IPS-18c (cell line): ENCODE measurements around the gene LRBA.

Experiments
- H3K4me3 ChIP-seq: 2 replicates; pipeline ENCODE4 v1.7.0; 2013; ENCODE audit warnings: low read depth, mild to moderate bottlenecking, low read length, moderate library complexity; ENCODE audit not compliant: insufficient read depth
- H3K9me3 ChIP-seq: one replicate; pipeline ENCODE4 v1.6.1; 2013; ENCODE audit warnings: mild to moderate bottlenecking, low read length, moderate library complexity; ENCODE audit not compliant: control insufficient read depth, insufficient read depth

LRBA gene

DNA sequence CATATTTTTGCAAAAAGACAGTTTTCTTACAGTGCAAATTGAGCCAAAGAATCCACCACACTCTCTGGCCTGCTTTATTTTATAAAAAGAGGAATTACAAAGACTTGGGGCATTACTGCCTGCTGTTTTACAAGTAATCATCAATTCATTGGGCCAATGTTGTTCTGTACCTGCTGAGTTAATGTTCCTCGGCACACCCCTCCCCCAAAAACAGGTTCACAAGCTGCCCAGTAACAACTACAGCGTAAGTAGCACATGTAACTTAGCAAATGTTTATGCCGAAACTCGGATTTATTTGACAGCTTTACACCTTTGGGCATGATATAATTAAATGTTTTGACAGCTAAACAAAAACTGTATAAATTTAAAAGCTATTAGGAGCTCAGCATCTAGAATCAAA is 647.8 kb downstream of the LRBA start:
- H3K9me3 ChIP-seq: no peaks in the 10 kb centered on the region
- no peak overlapping the region for H3K4me3 ChIP-seq

DNA sequence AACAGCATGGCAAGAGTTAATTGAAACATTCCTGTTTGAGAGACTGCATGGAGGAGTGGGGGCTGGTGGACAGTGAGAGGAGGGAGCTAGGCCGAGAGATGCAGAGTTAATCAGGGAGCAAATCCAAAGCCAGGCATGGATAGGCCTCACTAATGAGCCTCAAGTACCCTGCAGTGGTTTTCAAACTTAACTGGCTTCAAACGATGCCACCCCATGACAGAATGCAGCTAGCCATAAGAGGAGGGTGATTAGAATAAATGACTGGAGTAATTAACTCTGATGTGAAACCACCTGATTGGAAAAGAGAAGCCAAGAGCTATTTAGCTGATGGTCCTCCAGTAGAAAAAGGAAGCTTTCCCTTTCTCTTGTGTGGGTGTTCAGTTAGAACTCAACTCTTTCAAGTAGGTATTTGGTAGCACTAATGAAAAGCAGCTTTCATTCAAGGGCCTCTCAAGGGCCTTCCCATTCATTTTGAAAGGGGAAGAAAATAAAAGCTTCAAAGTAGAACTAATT is 648.5 kb downstream of the LRBA start:
- no peak overlapping the region for H3K4me3 ChIP-seq

GRCh38 chr4:150363721-150364688 is 651.1 kb downstream of the LRBA start:
- H3K9me3 ChIP-seq: no peaks in the 10 kb centered on the region
- H3K4me3 ChIP-seq: no peak overlapping the region

More for the DNA sequence above, 648.5 kb downstream of the LRBA start:
- H3K9me3 ChIP-seq: no peaks in the 10 kb centered on the region

DNA sequence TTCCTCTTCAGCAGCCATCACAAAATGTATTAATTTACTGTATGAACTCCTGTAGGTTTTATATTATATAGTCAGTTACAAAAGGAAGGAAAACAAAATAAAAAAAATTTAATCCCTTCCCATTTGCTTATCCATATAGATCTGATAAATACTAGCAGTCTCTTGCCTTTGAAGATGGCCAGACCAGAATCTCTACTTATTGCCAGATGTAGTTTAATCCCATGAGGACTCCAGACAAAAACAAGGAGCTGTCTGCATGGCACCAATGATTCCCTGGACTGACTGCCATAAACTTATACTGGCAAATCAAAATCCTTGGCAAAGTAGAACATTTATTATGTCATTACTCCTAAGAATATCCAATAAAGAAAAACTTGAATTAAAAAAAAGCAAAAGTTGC is 656.4 kb downstream of the LRBA start:
- H3K9me3 ChIP-seq: no peaks in the 10 kb centered on the region
- H3K4me3 ChIP-seq: no peak overlapping the region

- H3K9me3 ChIP-seq: no peaks in the 10 kb centered on the region
- H3K4me3 ChIP-seq: no peak overlapping the region
Measured at GRCh38 chr4:150357829-150358228, 657.3 kb downstream of the LRBA start.

DNA sequence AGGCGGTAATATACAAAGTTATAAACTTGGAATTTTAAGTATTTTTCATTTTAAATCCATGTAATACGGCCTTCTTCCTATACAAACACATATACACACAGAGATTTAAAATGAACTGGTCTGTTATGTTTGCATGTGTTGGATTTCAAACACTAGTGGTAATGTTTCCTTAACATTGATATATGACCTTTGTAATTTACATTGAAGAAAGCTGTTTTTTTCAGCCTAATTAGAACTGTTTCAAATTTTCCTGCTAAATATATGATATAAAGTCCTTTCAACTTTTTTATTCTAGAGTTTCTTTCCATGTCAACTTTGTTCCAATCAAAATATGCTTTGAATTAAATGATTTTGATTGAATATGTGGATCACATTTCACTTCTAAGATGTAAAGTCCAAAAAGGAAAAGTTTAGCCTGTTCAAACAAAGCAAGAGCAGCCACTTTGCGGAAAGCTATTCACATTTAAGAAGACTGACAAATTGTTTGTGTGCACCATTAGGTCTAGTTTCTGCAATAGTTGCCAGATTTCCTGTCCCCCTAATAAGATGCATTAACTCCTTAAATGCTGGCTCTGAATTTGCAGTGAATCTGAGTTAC is 659.1 kb downstream of the LRBA start:
- Histone ChIP-seq H3K4me3 (no peak overlapping the region), H3K9me3 (no peaks in the 10 kb centered on the region)

- Histone ChIP-seq H3K4me3 (no peak overlapping the region), H3K9me3 (no peaks in the 10 kb centered on the region)
Measured at GRCh38 chr4:150355418-150355817, 659.7 kb downstream of the LRBA start.

GRCh38 chr4:150354214-150354796 is 660.8 kb downstream of the LRBA start:
- no peak overlapping the region for H3K4me3 ChIP-seq
- H3K9me3 ChIP-seq: no peaks in the 10 kb centered on the region

DNA sequence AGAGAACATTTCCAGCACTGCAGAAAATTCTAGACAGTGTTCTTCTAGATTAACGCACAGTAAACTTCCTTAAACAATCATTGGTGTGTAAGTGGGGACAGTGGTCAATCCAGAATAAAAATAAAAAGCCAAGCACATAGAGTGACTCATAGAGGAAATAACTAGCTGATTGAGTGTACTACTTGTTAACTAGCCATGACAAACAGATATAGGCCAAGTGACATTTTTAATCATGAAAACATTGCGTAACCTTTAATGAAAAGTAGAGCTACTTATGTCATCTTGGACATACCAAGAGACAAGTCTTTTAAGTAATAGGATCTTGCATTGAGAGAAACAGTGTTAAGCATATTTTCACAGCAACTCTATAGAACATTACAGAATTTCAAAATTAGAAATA is 667.0 kb downstream of the LRBA start:
- Histone ChIP-seq H3K4me3 (no peak overlapping the region), H3K9me3 (no peaks in the 10 kb centered on the region)

- Histone ChIP-seq H3K9me3 (no peaks in the 10 kb centered on the region), H3K4me3 (no peak overlapping the region)
Measured at GRCh38 chr4:150345207-150345744, 669.8 kb downstream of the LRBA start.

DNA sequence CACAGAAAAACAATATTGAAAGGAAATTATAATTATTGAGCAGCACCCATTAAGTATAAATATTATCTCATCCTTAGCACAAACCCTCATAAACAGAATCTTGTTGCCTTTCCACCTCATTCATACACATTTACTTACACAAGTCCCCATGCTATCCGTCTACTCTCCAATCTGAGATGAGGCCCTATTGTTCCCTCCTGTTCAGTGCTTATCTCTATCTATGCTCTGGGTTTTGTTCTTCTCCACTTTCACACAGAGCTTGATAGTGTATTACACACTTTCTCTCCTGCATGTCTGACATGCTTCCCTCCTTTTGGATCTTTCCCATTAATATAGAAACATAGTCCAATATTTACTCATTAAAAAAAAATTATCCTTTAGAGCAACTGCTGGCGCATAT is 671.3 kb downstream of the LRBA start:
- H3K4me3 ChIP-seq: no peak overlapping the region
- no peaks in the 10 kb centered on the region for H3K9me3 ChIP-seq

DNA sequence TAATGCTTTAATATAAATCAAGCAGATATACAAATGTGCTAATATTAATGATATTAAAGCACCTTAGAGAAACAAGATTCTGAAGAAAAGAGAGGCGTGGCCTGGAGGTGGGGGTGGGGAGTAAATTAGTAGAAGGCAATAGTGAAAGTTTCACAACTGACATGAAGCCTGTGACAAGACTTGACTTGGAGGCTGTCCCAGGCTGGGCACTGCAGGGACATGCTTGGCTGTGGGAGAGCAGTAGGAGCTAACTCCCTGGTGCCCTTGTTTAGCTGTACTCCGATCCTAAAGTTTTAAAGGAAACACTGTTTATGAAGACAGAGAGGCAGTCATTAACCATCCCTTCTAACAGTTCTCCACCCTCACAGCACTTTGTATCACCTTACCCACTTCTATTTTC is 672.1 kb downstream of the LRBA start:
- Histone ChIP-seq H3K4me3 (no peak overlapping the region), H3K9me3 (no peaks in the 10 kb centered on the region)

GRCh38 chr4:150337734-150338133 is 677.4 kb downstream of the LRBA start:
- H3K4me3 ChIP-seq: no peak overlapping the region
- H3K9me3 ChIP-seq: no peaks in the 10 kb centered on the region

DNA sequence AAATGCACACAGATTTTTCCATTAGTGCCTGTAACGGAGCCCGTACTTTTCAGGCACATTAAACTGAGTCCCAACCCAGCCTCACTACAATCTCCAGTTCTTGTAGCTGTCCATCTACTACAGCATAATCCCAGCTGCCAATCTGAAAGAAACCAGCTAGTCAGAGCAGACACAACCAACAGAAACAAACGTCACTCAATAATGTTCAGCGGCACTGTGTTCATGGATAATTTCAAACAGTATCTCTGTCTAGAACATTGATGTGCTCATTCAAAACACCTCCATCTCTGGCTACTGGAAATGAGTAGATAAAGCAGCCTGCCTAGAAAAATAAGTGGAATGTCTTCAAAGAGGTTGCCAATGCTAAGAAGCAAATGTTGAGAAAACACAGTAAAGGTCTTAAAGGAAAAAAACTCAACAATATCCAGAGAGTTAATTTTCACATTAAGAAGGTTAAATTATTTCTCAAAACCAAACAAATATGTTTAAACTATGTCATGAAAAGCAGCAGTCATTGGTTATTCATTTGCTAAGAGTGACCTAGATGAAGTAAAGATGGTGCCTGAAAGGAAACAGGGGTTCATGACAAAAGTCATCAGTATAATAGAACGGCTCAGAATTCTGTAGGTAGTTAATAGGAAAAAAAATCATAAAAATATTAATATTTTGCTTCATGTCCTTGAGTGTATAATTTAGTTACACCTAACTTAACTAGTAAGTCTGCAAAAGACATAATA is 678.2 kb downstream of the LRBA start:
- Histone ChIP-seq H3K9me3 (no peaks in the 10 kb centered on the region), H3K4me3 (no peak overlapping the region)

- no peak overlapping the region for H3K4me3 ChIP-seq
- no peaks in the 10 kb centered on the region for H3K9me3 ChIP-seq
Measured at GRCh38 chr4:150332961-150333360, 682.1 kb downstream of the LRBA start.

GRCh38 chr4:150332086-150332485 is 683.0 kb downstream of the LRBA start:
- no peaks in the 10 kb centered on the region for H3K9me3 ChIP-seq
- no peak overlapping the region for H3K4me3 ChIP-seq

- Histone ChIP-seq H3K9me3 (no peaks in the 10 kb centered on the region), H3K4me3 (no peak overlapping the region)
Measured at GRCh38 chr4:150329373-150329772, 685.7 kb downstream of the LRBA start.
